A673 (cell line): Measurements from ENCODE around the gene GPR61. TPM values are rescaled to one million over a fixed set of nuclear protein-coding genes. Genes with fewer than 3 reads are reported as not detected.

ENCODE experiments used
- BruUV-seq: library from RNA; stranded (reverse); fragments of 400-500 nt; replicated peaks from 2 replicates; lab custom pipeline; 2021; lab: Mats Ljungman, UMichigan
- CTCF ChIA-PET: fragments of 300-600 bp; sonication (Branson Sonifier 250); formaldehyde crosslinking; loops from one replicate; lab custom pipeline; 2022; ENCODE audit warnings: antibody characterized with exemption; lab: Charles Lee
- POLR2A ChIA-PET: fragments of 300-600 bp; sonication (Branson Sonifier 250); formaldehyde crosslinking; loops from one replicate; lab custom pipeline; 2022; ENCODE audit warnings: antibody characterized with exemption; ENCODE audit not compliant: low non-redundant PET; lab: Charles Lee
- DNase-seq: peaks from one replicate; pipeline ENCODE4 v3.0.0-alpha.2; 2015; ENCODE audit warnings: low spot score
- H3K27ac ChIP-seq: fragments of 200-600 bp; sonication (generic); 2 replicates; pipeline ENCODE4 v1.5.1; 2016; ENCODE audit warnings: mixed run types, low read depth, mild to moderate bottlenecking, mixed read lengths, antibody characterized with exemption, low read length; ENCODE audit not compliant: poor library complexity, severe bottlenecking
- H3K27me3 ChIP-seq: fragments of 200-600 bp; sonication (generic); replicated peaks from 2 replicates; pipeline ENCODE4 v1.6.1; 2017; ENCODE audit warnings: mixed run types, low read depth, mild to moderate bottlenecking, mixed read lengths, antibody characterized with exemption, low read length; ENCODE audit not compliant: insufficient read depth, poor library complexity
- H3K36me3 ChIP-seq: fragments of 200-600 bp; sonication (generic); 2 replicates; pipeline ENCODE4 v1.6.1; 2016; ENCODE audit warnings: mixed run types, mild to moderate bottlenecking, mixed read lengths, antibody characterized with exemption, low read length; ENCODE audit not compliant: insufficient read depth, poor library complexity, severe bottlenecking
- H3K4me1 ChIP-seq: fragments of 200-600 bp; sonication (generic); 2 replicates; pipeline ENCODE4 v1.6.1; 2017; ENCODE audit warnings: mixed run types, mild to moderate bottlenecking, mixed read lengths, antibody characterized with exemption, low read length; ENCODE audit not compliant: insufficient read depth, poor library complexity, severe bottlenecking
- H3K4me3 ChIP-seq: fragments of 200-600 bp; sonication (generic); 2 replicates; pipeline ENCODE4 v1.5.1; 2016; ENCODE audit warnings: low read depth, mixed run types, mild to moderate bottlenecking, mixed read lengths, low read length; ENCODE audit not compliant: poor library complexity, severe bottlenecking
- H3K9me3 ChIP-seq: fragments of 200-600 bp; sonication (generic); 2 replicates; pipeline ENCODE4 v1.6.1; 2016; ENCODE audit warnings: mixed run types, low read depth, mild to moderate bottlenecking, mixed read lengths, antibody characterized with exemption, low read length; ENCODE audit not compliant: poor library complexity, severe bottlenecking
- CTCF ChIP-seq: fragments of 300-800, 200-600 bp; sonication (generic); conservative IDR thresholded peaks from 2 replicates; pipeline ENCODE4 v1.5.1; 2017; ENCODE audit warnings: low read depth, mild to moderate bottlenecking, antibody characterized with exemption, low read length, moderate library complexity, mixed read lengths
- EZH2 ChIP-seq: fragments of 200-600 bp; sonication (generic); IDR thresholded peaks from 2 replicates; pipeline ENCODE4 v1.6.1; 2017; ENCODE audit warnings: borderline replicate concordance, low read depth, mild to moderate bottlenecking, mixed read lengths, antibody characterized with exemption, low read length; ENCODE audit not compliant: poor library complexity, severe bottlenecking
- intact Hi-C: fragments of 100-400 bp; cut with micrococcal nuclease; formaldehyde crosslinking; loops from one replicate; pipeline ENCODE4 v1.10.0; 2022; ENCODE audit not compliant: unreplicated experiment
- total RNA-seq: library from RNA; stranded (reverse); gene quantifications from 2 replicates; pipeline ENCODE4 v1.2.3, GENCODE V29; 2021

GPR61 gene
- total RNA-seq, 1 experiment from 2014 or later, result not detected

DNA sequence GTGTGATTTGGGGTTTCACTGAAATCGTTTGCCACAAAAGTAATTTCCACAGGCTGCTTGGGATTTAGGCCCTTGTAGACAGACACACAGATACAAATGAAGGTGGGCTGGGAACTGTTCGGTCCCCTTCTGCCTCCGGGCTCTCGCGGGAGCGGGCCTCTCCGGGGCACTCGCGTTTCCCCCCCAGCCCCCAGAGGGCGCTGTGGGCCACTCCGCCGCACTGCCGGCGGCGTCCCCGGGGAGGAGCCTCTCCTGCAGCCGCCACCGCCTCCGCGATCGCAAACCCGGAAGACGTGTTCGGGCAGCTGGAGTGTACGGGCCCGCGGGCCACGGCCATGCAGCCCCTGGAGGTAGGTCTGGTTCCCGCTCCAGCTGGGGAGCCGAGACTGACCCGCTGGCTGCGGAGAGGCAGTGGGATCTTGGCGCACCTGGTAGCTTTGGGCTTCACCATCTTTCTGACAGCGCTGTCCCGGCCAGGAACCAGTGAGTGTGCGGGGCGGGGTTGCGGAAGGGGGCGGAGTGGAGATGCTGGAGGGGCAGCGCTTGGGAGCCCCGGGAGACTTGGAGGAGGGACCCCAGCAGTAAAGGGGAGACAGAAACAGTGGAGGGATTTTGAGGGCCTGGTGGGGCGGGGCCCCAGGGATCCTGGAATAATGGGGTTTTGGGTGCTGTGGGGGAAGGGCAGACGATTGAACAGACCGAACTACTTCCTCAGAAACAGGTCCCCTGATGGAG, 45.7 kb upstream of the GPR61 start, which contains the start of gene CYB561D1:
Gene CYB561D1 (plus strand): TSS at position 290 of the 735 bp plus-strand sequence. CDS start 46 bp downstream, at position 336.
- Histone ChIP-seq H3K4me1 (no peaks in the 10 kb centered on the region), H3K9me3 (no peaks in the 10 kb centered on the region), H3K27ac (no peak within 1 kb of the TSS), H3K36me3 (peaks cover 23% of the 10 kb centered on the region), H3K27me3 (no peaks in the 10 kb centered on the region), H3K4me3 (peak within 1 kb of the TSS; percentile 79)
- POLR2A ChIA-PET, result interaction anchor here (0.5 kb wide), 1 partner anchor 303 kb away, joined by 4 read pairs; no protein-coding TSS in a partner anchor
- no TSS peak for BruUV-seq
- TF ChIP-seq EZH2 (no peak), CTCF (peak; percentile 98)
- intact Hi-C loops, result no loop called here
- CTCF ChIA-PET, result interaction anchor here (0.7 to 4.2 kb wide), 2 partner anchors 8 to 39 kb away, joined by 5 to 28 read pairs; no protein-coding TSS in a partner anchor
- DNase-seq, result peak; percentile 93

DNA sequence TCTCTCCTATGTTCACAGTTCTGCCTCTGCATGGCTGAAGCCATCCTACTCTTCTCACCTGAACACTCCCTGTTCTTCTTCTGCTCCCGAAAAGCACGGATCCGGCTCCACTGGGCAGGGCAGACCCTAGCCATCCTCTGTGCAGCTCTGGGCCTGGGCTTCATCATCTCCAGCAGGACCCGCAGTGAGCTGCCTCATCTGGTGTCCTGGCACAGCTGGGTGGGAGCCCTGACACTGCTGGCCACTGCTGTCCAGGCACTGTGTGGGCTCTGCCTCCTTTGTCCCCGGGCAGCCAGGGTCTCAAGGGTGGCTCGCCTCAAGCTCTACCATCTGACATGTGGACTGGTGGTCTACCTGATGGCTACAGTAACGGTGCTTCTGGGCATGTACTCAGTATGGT, 43.9 kb upstream of the GPR61 start:
- TF ChIP-seq CTCF, result no peak
- Histone ChIP-seq H3K4me1 (no peaks in the 10 kb centered on the region), H3K27ac (no peak overlapping the region), H3K9me3 (no peaks in the 10 kb centered on the region), H3K27me3 (no peaks in the 10 kb centered on the region), H3K36me3 (peaks cover 8% of the 10 kb centered on the region), H3K4me3 (no peak overlapping the region)
- BruUV-seq, result no TSS peak
- ChIA-PET POLR2A (no interaction called here), CTCF (interaction anchor here (4.2 kb wide), 1 partner anchor 37 kb away, joined by 28 read pairs; no protein-coding TSS in a partner anchor)
- no peak for DNase-seq
- intact Hi-C loops, result no loop called here

DNA sequence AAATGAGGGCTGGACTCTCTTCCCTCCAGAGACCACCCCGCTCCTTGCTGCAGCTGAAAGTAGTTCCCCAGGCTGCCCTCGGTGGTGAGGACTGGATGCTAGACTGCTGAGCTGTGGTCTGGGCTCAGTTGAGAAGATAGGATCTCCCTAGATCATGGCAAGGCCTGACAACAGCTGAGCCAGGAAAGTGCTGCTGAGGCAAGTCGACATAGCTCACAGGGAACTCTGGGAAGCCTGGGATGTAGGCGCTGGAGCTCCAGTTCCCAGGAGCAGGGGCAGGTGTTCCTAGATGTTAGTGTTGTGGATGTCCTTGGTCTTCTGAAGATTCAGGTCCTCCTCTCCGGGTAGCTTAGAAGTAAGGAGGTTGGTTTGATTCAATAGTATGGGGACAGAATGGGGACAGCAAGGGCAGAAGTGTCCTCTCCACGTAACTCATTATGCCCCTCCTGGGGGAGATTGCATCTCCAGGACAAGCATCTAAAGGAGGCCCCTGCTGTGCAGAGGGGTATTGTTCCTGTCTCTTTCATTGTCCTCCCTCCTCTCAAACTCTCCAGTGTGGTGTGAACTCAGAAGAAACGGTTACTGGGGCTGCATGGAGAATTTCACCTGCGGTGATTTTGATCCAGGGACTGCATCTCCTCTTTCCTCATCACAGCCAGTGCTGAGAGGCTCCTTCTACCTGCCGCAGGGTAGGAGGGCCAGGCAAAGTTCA, 42.1 kb upstream of the GPR61 start:
- intact Hi-C loops, result loop anchor here (2.0 kb wide), 1 partner anchor 35 kb away; no protein-coding TSS in a partner anchor
- TF ChIP-seq EZH2 (no peak), CTCF (no peak)
- Histone ChIP-seq H3K36me3 (peaks cover 5% of the 10 kb centered on the region), H3K9me3 (no peaks in the 10 kb centered on the region), H3K27me3 (no peaks in the 10 kb centered on the region), H3K27ac (no peak overlapping the region), H3K4me1 (no peaks in the 10 kb centered on the region), H3K4me3 (no peak overlapping the region)
- BruUV-seq, result no TSS peak
- ChIA-PET CTCF (interaction anchor here (0.5 to 4.2 kb wide), 2 partner anchors 24 to 35 kb away, joined by 10 to 28 read pairs; no protein-coding TSS in a partner anchor), POLR2A (no interaction called here)
- no peak for DNase-seq
